Activated CD4-positive, alpha-beta T cell treated with anti-CD3 and anti-CD28 coated beads, Interleukin-2, amount 50 U/mL, for 1 hour (primary cell): Measurements from ENCODE around the gene PAX2.

Experiments
- DNase-seq: peaks from one replicate; pipeline ENCODE4 v3.0.0-alpha.2; 2020

The PAX2 gene

GRCh38 chr10:100864978-100865377 is 119.6 kb downstream of the PAX2 start:
- DNase-seq, result no peak

DNA sequence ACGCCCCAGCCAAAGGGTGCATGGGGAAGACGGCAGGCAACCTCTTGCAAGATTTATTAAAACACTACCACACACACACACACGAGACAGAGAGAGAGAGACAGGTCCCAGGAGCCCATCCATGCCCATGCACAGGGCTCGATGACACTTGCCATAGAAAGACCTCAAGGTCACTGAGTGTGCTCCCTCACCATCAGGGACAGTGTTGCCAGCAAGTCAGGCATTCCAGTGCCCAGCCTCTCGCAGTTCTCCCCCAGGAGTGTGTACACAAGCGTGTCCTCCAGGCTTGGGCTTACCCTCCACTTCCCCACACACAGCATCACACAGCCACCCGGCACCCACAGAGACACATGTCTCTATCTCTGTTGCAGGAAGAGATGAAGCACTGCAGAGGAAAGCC is 120.6 kb downstream of the PAX2 start:
- no peak for DNase-seq

DNA sequence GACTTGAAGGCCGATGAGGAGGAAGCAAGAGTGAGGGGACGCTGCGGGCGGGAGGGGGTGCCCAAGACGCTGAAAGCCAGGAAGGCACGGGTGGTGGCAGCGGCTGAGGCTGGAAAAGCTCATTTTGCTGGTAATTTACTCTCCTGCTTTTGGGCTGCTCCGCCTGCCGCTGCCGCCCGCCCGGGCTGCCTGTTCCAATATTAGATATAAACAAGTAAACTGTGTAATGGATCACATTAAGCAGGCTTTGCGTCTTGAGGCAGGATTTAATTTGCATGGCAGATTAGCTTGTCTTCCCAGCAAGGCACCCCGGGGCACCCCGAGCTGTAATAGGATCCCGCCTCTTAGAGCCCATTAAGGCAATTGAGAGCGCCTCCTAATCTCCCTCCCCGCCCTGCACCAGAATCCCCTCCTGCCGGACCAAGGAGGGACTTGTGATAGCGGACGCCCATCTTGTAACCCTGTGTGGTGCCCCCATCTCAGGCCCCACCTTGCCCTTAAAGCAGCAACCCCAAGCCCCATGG is 121.3 kb downstream of the PAX2 start:
- no peak for DNase-seq

- DNase-seq, result no peak
Measured at GRCh38 chr10:100867261-100867963, 122.0 kb downstream of the PAX2 start.

- no peak for DNase-seq
Measured at GRCh38 chr10:100868382-100868781, 123.0 kb downstream of the PAX2 start.

DNA sequence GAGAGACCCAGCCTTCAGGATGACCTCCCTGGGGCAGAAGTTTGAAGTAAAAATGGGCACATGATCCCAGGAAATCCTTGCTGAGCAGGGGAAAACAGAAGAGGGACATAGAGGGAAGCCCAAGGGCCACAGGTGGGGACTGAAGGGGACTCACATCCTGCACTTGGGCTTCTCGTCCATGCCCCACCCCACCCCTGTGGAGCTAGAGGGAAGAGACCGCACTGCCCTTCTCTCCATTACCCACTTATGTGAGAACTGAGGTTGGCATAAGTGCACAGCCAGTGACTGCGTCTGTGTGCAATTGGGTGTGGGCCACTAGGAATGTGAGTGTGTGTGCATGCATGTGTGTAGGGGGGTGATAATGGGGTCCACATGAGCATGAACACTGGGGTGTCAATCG is 124.0 kb downstream of the PAX2 start:
- no peak for DNase-seq

DNA sequence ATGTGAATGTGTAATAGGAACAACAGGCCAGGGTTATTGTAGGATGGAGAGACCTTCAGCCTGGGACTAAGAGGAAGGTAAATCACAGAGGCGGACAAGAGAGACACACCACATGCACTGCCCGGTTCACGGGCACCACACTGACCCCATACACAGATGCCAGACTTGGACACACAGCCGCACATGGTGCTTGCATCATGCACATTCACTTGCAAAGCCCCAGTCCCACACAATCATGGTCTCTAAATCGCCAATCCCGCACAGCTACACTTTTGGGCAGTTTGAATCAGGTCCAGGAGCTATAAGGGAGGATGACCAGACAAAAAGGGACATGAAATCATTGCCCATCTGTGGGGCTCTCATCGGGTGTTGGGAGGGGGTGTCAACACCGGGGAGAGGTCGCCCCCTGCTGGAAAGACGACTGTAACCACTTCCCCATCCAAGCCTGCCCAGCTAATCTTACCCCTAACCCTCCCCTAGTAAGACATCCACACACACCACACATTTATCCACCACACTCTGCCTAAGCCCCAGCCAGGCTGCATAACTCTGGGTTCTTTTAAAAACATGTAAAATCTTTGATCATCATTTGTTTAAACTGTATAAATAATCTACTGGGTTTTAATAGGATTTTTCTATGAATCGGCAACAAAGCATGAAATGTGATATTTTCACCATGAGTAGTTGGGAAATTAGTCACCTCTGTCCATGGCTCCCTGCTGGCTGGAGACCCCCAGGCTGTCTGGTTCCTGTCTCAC is 126.8 kb downstream of the PAX2 start:
- peak; percentile 47 for DNase-seq

- DNase-seq, result no peak
Measured at GRCh38 chr10:100873146-100873826, 127.9 kb downstream of the PAX2 start.

GRCh38 chr10:100873827-100874326 is 128.5 kb downstream of the PAX2 start:
- no peak for DNase-seq

DNA sequence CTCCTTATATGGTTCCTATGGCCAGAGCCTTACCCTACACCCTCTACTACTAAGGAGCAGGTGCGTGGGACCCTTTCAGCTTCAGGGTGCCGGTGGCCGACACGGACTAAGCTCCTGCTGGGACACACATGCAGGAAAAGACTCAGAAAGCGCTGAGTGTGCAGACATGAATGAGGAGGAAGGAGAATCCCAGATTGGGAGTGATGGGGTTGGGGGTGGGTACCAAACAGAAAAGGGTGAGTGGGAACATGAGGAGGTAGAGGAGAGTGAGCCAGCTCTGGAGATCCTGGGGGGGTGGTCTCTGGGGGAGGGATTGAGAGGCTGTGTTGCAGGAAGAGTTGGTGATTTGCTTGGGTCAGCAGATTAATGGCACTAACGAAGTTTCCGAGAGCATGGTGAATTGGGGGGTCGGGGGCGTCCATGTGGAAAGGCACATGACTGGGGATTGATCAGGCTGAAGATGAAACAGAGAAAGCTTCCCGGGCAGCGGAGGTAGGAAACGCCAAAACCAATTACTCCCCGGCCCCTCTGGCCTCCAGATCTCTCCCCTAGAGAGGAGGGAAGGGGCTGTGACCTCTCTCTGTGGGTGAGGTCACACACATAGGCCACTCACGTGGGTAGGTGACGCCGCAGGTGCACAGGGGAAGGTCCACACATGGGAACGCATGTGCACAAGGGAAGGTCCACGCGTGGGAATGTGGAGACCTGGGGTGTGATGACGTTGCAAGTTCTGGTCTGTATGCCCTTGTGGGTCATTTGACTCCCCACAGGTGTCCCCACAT is 129.5 kb downstream of the PAX2 start:
- DNase-seq, result no peak

GRCh38 chr10:100875484-100876166 is 130.2 kb downstream of the PAX2 start:
- DNase-seq, result no peak

- DNase-seq, result no peak
Measured at GRCh38 chr10:100876585-100877460, 131.4 kb downstream of the PAX2 start.

GRCh38 chr10:100877461-100877850 is 132.1 kb downstream of the PAX2 start:
- DNase-seq, result no peak

DNA sequence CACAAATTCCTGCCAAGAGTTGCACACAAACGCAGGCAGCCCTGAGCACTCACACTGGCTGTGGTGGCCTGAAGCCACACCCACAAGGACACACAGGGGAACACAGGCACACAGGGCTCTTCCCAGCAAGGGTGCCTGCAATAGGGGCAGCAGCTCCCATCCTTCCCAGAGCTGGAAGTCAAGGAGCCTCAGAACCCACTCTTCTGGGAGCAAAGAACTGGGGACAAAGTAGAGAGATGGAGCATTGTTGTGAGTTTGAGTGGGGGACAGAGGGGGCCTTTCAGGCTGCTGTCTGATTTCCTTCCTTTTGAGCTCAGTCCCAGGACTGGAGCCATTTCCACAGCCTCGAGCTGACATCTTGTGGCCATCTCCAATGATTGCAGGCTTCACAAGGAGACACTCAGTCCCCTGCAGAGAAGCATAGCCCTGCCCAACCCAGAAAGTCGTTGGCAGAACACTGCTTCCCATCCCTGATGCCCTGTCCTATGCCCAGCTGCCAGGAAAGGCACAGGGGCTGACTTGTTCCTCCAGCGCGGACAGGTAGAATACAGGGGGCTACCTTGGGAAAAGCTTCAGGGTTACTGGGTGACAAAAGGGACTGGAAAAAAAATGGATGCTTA is 133.0 kb downstream of the PAX2 start:
- no peak for DNase-seq
